NCI-H187 treated with DMSO at 0.1 percent for 48 hours (cell line): ENCODE results near the gene PSMD13.
"Not testable (repeated sequence)": the region's sequence is repeated elsewhere in the genome, so short reads cannot be mapped to it uniquely, and the experiment has no call there.

Experiments used
- DNase-seq: peaks from one replicate; lab custom pipeline; 2025; lab: John Stamatoyannopoulos, UW

Gene PSMD13

GRCh38 chr11:217704-218103, 19.1 kb upstream of the PSMD13 start:
- DNase-seq, result no peak

- no peak for DNase-seq
Measured at GRCh38 chr11:218815-219593, 17.8 kb upstream of the PSMD13 start.

DNA sequence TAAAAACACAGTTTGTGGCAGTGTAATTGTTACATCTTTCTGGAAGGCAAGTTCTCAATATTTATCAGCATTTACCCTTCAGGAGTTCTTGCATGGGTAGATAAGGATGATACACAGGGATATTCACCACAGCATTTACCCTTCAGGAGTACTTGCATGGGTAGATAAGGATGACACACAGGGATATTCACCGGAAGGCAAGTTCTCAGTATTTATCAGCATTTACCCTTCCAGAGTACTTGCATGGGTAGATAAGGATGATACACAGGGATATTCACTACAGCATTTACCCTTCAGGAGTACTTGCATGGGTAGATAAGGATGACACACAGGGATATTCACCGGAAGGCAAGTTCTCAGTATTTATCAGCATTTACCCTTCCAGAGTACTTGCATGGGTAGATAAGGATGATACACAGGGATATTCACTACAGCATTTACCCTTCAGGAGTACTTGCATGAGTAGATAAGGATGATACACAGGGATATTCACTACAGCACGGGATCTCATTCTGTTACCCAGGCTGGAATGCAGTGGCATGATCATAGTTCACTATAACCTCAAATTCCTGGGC, 16.0 kb upstream of the PSMD13 start:
- DNase-seq, result not testable (repeated sequence)

DNA sequence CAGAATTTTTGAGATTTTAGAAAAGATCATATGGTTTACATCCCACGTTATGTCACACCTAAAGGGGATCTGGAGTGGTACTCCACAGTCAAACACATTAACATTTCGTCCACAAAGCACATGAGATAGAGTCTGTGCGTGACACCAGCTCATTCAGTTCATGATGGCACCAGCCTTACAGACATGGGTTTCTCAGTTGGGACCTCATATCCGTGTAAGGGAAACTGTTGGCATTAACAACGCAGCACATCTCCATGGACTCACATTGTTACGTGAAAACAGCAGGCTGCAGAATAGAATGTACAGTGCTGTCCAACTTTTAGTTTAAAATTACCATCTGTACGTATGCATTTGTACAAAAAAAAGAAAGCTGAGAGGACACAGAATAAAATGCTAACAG, 15.2 kb upstream of the PSMD13 start:
- DNase-seq, result no peak

GRCh38 chr11:221998-222789, 14.6 kb upstream of the PSMD13 start:
- no peak for DNase-seq

- DNase-seq, result no peak
Measured at GRCh38 chr11:223026-223789, 13.6 kb upstream of the PSMD13 start.

- no peak for DNase-seq
Measured at GRCh38 chr11:223884-224283, 12.9 kb upstream of the PSMD13 start.

GRCh38 chr11:224424-224823, 12.4 kb upstream of the PSMD13 start:
- no peak for DNase-seq

- no peak for DNase-seq
Measured at GRCh38 chr11:225734-226453, 10.9 kb upstream of the PSMD13 start.

GRCh38 chr11:227824-228379, 8.9 kb upstream of the PSMD13 start:
- no peak for DNase-seq

DNA sequence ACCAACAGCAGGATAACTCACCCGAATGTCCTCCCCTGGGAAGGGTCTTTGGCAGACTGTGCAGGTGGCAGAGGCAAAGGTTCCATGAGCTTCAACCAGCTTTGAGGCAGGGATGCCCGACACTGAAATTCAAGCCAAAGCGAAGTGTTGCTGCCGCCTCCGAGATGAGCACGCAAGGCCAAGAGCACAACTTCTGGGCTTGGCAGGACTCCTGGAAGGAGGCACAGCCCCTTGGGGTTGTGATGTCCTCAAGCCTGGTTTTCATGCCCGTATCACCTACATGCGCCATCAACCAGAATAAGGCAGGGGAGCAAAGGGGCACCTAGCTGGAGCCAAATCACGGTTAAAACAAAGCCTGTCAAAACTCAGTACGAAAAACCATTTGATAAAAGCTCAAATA, 6.3 kb upstream of the PSMD13 start:
- no peak for DNase-seq

- no peak for DNase-seq
Measured at GRCh38 chr11:232783-233565, 3.8 kb upstream of the PSMD13 start.

DNA sequence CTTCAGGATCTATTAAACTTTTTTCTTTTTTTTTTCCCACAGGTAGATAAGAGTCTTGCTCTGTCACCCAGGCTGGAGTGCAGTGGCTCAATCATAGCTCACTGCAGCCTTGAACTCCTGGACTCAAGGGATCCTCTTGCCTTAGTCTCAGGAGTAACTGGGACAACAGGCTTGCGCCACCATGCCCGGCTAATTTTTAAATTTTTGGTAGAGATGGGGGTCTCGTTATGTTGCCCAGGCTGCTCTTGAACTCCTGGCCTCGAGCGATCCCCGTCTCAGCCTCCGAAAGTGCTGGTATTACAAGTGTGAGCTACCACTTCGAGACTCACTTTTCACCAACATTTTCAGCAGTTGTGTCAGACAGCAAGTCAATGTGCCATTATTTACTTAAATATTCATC, 1.6 kb upstream of the PSMD13 start:
- no peak for DNase-seq

DNA sequence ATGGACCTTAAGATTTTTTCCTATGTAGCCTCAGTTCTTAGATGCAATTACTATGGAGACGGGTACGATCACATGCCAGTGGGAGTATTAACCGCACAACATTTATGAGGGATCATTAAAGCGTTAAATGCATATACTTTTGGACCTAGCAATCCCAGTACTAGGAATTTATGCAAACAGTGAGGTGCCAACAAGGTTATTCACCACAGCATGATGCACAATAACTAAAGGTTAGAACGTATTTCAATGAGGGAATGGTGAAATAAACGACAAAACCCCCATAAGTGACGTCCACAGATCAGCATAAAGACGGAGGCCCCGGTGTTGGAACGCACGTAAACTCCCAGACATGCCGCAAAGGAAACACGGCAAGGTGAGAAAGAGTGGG, 1.2 kb upstream of the PSMD13 start:
- DNase-seq, result no peak

GRCh38 chr11:235997-236773, 591 bp upstream of the PSMD13 start, which contains the start of gene SIRT3:
TSS of gene SIRT3 (minus strand) at chr11:236342. CDS start at chr11:236328, 14 bp downstream.
- peak; percentile 60 for DNase-seq

GRCh38 chr11:238346-238745, 1.6 kb downstream of the PSMD13 start:
- DNase-seq, result not testable (repeated sequence)

- no peak for DNase-seq
Measured at GRCh38 chr11:240315-240714, 3.5 kb downstream of the PSMD13 start.

DNA sequence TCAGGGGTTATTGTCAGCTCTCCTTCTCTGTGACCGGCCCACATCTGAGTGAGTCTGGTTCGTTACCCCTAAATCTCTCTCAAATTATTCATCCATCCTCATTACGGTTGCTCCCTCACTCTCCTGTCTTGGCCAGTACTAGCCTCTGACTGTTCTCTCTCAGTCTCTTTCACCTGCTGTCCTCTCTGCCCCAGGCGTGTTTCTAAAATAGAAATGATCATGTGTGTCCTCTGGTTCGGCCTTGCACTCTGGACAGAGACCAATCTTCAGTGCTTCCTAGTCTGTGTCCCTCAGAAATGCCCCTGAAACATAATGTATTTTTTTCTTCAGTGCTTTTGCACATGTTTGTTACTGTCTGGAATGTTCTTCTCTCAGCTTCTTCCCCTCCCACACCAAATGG, 4.9 kb downstream of the PSMD13 start:
- no peak for DNase-seq

GRCh38 chr11:244376-244775, 7.6 kb downstream of the PSMD13 start:
- no peak for DNase-seq

- no peak for DNase-seq
Measured at GRCh38 chr11:249062-249461, 12.3 kb downstream of the PSMD13 start.
